ENCODE data around the gene ZFYVE16.
A peak's percentile ranks its signal among the peaks of the same experiment; 100 is the strongest.
"Not testable (repeated sequence)": the region's sequence is repeated elsewhere in the genome, so short reads cannot be mapped to it uniquely, and the experiment has no call there.

ZFYVE16 gene

DNA sequence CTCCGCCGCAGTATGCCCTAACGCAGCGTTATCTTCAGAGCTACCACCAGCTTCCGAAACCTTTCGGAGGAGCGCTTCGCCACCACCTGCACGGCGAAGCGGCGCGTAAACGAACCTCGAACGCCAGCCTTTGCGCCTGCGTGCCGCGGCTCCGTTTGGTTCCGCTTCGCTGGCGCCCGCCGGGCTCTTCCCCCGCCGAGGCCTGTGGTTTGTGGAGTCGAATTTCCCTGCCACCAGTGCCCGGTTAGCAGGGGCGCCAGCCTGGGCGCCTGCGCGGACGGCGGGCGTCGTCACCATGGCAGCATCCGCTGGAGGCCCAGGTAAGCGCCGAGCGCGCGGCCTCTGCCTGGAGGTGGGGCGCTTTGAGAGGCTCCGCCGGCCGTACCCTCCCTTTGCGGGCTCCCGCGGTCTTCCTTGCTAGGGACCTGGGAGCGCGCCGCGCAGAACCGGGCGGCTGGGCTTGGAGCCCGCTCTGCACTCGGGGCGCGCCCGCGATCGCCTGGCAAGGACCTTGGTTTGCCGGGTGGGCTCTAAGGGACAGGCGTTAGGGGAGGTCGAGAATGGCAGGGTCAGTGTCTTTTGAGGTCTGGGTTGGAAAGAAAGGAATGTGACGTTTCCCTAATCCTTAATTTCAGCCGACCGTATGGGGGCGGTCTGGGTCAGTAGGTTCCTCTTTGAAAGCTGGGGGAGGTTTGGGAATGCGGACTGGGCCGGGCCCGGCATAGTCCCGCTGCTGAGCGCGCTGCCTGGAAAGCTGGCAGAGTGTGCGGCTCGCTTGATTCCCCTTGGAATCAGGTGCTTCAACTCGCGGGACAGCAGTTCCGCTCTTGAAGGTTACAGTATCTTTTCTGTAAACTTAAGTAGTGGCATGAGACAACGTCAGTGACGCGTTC is 80.2 kb downstream of the ZFYVE16 start, which contains the start of gene FAM151B:
FAM151B (plus strand) TSS at position 272 of the 893 bp plus-strand sequence; CDS start at position 296, 24 bp downstream.
- DNase-seq (ENCODE audit: low read depth in 2 of 2) = peak; percentile 69 to 75

DNA sequence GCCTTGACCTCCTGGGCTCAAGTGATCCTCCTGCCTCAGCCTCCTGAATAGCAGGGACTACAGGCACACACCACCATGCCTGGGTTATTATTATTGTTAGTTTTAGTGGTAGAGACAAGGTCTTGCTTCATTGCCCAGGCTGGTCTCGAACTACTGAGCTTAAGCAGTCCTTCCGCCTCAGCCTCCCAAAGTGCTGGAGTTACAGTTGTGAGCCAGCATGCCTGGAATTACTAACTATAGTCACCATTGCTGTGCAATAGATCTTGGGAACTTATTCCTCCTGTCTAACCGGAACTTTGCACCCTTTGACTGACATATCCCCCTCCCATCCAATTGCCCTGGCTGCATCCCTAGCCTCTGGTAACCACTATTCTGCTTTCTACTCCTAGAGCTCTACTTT is 83.4 kb downstream of the ZFYVE16 start:
- DNase-seq (ENCODE audit: low read depth in 2 of 2) = no peak

DNA sequence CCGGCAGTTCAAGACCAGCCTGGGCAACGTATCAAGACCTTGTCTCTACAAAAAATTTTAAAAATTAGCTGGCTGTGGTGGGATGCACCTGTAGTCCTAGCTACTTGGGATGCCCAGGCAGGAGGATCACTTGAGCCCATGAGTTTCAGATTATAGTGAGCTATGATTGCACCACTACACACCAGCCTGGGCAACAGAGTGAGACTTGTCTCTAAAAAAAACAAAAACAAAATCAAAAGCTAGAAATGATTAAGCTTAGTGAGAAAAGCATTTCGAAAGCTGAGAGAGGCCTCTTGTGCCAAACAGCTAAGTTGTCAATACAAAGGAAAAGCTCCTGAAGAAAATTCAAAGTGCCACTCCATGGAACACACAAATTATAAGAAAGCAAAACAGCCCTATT is 84.9 kb downstream of the ZFYVE16 start:
- DNase-seq (ENCODE audit: low read depth in 2 of 2) = no peak

DNA sequence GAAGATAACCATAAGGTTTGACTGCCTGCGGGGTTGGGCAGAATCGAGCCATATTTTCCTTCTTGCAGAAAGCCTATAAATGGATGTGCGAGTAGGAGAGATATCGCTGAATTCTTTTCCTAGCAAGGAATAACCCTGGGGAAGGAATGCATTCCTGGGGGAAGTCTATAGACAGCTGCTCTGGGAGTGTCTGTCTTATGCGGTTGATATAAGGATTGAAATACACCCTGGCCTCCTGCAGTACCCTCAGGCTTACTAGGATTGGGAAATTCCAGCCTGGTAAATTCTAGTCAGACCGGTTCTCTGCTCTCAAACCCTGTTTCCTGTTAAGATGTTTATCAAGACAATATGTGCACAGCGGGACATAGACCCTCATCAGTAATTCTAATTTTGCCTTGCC is 85.6 kb downstream of the ZFYVE16 start:
- DNase-seq (ENCODE audit: low read depth in 2 of 2) = not testable (repeated sequence)

DNA sequence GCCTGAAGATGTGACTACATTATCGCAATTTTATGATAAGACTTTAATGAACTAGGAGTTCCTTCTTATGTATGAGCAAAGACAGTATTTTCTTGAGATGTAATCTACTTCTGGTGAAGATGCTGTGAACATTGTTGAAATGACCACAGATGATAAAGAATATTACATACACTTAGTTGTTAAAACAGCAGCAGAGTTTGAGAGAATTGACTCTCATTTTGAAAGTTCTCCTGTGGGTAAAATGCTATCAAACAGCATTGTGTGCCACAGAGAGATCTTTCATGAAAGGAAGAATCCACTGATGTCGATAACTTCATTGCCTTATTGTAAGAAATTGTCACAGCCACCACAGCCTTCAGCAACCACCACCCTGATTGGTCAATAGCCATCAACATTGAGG is 88.0 kb downstream of the ZFYVE16 start:
- DNase-seq (ENCODE audit: low read depth in 2 of 2) = no peak

DNA sequence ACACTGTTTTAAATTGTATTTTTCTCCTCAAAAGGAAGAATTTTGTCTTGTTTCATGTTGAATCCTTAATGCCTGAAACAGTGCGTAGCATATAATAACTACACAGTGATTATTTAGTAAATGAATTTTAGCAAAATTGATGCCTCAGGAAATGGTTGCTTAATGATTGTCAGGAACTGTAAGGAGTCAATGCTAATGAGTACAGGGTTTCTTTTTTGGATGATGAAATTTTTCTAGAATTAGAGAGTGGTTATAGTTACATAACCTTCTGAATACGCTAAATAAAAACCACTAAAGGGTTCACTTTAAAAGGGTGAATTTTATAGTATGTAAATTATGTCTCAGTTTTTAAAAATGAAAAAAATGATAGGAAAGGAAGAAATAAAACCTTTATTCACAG is 94.9 kb downstream of the ZFYVE16 start:
- DNase-seq (ENCODE audit: low read depth in 2 of 2) = no peak

DNA sequence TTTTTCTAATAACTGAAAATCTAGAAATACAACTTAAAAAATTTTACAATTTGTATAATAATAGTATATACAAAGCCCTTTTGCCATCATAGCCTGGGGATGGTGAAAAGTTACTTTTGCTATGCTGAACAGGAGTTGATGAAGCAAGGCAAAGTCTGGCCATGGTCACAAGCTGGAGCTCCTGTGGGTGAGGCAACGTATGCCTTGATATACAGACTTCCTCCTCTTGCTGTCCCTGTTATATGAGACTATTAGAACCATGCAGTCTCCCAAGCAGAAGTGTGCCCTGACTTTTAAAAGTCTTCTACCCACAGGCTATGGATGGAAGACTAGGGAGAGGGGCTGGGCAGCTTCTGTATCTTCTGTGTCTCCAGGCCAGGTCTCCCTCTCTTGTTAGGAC is 95.8 kb downstream of the ZFYVE16 start:
- no peak for DNase-seq (ENCODE audit: low read depth in 2 of 2)

DNA sequence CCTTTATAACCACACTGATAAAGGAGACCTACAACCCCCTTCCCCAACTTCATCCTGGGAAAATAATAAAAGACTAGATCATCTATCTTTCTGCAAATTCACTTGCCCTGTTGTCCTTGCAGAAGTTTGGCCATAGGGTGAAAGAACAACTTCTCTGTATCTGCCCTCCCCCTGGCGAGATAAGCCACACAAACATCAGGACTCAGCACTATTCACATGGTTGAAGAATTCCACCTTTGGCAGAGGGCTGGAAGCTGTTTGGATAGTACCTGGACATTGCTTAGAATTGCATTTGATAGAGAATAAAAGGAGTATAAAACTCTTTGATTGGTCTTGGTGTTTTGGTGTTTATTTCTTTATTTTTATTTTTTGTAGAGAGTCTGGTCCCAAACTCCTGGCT is 97.0 kb downstream of the ZFYVE16 start:
- DNase-seq (ENCODE audit: low read depth in 2 of 2) = no peak

DNA sequence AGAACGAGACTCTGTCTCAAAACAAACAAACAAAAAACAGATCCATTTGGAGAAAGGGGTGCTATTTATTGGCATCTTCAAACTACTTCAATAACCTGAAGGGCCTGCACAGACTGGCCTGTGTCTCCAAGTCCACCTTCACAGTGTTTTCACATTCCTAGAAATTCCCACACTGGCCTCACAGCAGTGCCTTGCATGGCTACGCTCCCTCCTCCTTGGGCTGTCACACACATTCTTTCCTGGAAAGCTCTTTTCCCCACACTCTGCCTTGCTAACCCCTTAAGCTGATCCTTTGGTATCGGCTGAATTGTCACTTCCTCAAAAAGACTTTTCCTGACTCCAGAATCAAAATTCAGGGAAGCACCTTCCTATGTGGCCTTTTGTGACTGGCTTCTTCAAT is 99.8 kb downstream of the ZFYVE16 start:
- no peak for DNase-seq (ENCODE audit: low read depth in 2 of 2)

DNA sequence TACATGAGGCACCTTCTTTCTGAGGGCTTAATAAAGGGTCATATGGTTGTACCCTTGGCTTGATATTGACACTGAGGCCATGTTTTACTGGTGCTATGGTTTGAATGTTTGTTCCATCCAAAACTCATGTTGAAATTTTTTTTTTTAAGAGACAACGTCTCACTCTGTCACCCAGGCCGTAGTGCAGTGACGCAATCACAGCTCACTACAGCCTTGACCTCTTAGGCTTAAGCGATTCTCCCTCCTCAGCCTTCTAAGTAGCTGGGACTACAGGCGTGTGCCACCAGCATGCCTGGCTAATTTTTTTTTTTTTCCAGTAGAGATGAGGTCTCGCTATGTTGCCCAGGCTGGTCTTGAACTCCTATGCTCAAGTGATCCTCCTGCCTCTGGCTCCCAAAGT is 101.0 kb downstream of the ZFYVE16 start:
- no peak for DNase-seq (ENCODE audit: low read depth in 2 of 2)

DNA sequence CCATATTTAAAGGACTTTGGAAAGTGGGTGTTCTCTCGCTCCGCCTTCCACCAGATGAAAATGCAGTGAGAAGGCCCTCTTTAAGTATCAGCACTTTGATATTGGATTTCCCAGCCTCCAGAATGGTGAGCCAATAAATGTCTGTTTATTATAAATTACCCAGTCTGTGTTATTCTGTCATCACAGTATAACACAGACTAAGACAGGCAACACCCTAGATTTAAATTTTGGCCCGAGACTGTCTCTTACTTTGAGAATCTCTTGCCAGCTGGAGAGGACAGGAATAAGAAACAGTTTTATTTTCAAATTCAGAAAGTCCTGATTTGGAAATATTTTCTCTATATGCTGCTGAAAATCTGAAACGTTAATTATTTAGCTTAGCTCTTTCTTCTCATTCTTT is 101.5 kb downstream of the ZFYVE16 start:
- no peak for DNase-seq (ENCODE audit: low read depth in 2 of 2)

DNA sequence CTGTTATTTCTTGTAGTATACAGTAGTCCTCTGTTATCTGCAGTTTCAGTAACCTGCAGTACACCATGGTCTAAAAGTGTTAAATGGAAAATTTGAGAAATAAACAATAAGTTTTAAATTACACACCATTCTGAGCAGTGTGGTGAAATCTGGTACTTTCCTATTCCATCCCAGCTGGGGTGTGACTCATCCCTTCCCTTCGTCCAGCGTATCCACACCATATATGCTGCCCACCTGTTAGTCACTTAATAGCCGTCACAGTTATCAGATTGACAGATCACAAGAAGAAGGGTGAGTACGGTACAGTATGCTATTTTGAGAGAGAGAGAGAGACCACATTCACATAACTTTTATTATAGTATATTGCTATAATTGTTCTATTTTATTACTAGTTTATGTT is 109.0 kb downstream of the ZFYVE16 start:
- peak in 1 of 2 experiments; percentile 20 for DNase-seq (ENCODE audit: low read depth in 2 of 2)
